ENCODE results near the gene MOGAT1. TPM values are rescaled to one million over a fixed set of nuclear protein-coding genes. Genes with fewer than 3 reads are reported as not detected.

Gene MOGAT1
- total and polyA plus RNA-seq, 2 of the 4 experiments (the other 2 are of a cell fraction): not detected

DNA sequence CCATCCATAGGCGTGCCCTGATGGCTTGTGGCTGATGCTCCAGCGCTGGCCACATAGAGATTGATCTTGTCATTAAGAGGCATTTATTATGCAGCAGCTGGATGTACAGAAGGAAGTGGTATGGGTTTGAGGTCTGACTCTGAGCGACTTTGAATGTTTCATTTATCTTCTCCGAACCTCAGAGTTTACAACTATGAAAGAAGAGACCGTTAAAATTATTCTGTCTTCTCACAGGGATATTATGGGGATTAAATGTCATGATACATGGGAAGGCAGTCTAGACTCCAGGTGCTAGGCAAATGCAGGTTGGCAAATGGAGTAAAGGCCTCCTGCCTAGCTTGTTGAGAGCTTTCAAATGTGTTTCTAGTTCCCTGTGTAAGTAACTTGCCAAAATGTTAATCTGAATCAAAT, 30.3 kb downstream of the MOGAT1 start:
- no peak overlapping the region for H2AK5ac ChIP-seq (ENCODE audit: low read depth, low read length)
- 80% methylated on average over 2 of the region's 5 CpGs; no CpG with 5 or more reads in 1 of the 2 experiments for WGBS, 2 experiments (ENCODE audit: extremely low coverage in 2 of 2, insufficient read length in 1 of 2)
- no peak overlapping the region for H3K56ac ChIP-seq (ENCODE audit: extremely low read depth, insufficient read depth, low read length)
- DNase-seq (no peak), ATAC-seq (ENCODE audit: low read depth) (no peak)
- no peak overlapping the region; the same call in 1 of the 2 replicates for H3K18ac ChIP-seq (ENCODE audit: low read depth, low read length)
- no peak overlapping the region for H4K5ac ChIP-seq (ENCODE audit: low read depth, low read length)
- H3K4ac ChIP-seq (ENCODE audit: low read depth, low read length): no peak overlapping the region
- H2AFZ ChIP-seq (replicated peaks; ENCODE audit: low read length, poor library complexity): no peak overlapping the region
- H3K4me2 ChIP-seq (ENCODE audit: low read depth, low read length): no peak overlapping the region
- CTCF ChIA-PET: interaction anchor here (0.6 to 1.4 kb wide), 2 partner anchors 65 to 160 kb away, joined by 3 read pairs; no protein-coding TSS in a partner anchor
- no peak overlapping the region for H3K14ac ChIP-seq (replicated peaks; ENCODE audit: low read depth, low read length)
- no peak overlapping the region for H4K8ac ChIP-seq (ENCODE audit: low read depth in 2 of 2, low read length in 2 of 2)
- no peaks in the 10 kb centered on the region for H3K9me3 ChIP-seq (ENCODE audit: control insufficient read depth, insufficient read depth, low read length)
- H3K27me3 ChIP-seq (ENCODE audit: control insufficient read depth, insufficient read depth, low read length): no peaks in the 10 kb centered on the region
- H2BK120ac ChIP-seq (ENCODE audit: low read depth, low read length): no peak overlapping the region
- TF ChIP-seq POLR2A (IDR thresholded peaks at IDR 0.05; ENCODE audit: low read depth, low read length): no peak
- TF ChIP-seq MXI1 (IDR thresholded peaks at IDR 0.05; ENCODE audit: borderline replicate concordance, low read depth, low read length): no peak
- no peak for TF ChIP-seq BHLHE40 (IDR thresholded peaks at IDR 0.05; ENCODE audit: low read depth, low read length)
- TF ChIP-seq NFE2L2 (IDR thresholded peaks at IDR 0.05; ENCODE audit: low read depth, low read length): no peak
- no peak for TF ChIP-seq SMC3 (IDR thresholded peaks at IDR 0.05; ENCODE audit: low read depth, low read length)
- TF ChIP-seq CHD1 (IDR thresholded peaks at IDR 0.05; ENCODE audit: low read depth, low read length): no peak
- TF ChIP-seq, protein P1, sequence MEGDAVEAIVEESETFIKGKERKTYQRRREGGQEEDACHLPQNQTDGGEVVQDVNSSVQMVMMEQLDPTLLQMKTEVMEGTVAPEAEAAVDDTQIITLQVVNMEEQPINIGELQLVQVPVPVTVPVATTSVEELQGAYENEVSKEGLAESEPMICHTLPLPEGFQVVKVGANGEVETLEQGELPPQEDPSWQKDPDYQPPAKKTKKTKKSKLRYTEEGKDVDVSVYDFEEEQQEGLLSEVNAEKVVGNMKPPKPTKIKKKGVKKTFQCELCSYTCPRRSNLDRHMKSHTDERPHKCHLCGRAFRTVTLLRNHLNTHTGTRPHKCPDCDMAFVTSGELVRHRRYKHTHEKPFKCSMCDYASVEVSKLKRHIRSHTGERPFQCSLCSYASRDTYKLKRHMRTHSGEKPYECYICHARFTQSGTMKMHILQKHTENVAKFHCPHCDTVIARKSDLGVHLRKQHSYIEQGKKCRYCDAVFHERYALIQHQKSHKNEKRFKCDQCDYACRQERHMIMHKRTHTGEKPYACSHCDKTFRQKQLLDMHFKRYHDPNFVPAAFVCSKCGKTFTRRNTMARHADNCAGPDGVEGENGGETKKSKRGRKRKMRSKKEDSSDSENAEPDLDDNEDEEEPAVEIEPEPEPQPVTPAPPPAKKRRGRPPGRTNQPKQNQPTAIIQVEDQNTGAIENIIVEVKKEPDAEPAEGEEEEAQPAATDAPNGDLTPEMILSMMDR (conservative IDR thresholded peaks at IDR 0.05; ENCODE audit: low read depth, low read length): no peak
- no peak for TF ChIP-seq MAFK (IDR thresholded peaks at IDR 0.05; ENCODE audit: low read depth, low read length)
- TF ChIP-seq, protein P2, sequence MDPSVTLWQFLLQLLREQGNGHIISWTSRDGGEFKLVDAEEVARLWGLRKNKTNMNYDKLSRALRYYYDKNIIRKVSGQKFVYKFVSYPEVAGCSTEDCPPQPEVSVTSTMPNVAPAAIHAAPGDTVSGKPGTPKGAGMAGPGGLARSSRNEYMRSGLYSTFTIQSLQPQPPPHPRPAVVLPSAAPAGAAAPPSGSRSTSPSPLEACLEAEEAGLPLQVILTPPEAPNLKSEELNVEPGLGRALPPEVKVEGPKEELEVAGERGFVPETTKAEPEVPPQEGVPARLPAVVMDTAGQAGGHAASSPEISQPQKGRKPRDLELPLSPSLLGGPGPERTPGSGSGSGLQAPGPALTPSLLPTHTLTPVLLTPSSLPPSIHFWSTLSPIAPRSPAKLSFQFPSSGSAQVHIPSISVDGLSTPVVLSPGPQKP (IDR thresholded peaks at IDR 0.05; ENCODE audit: borderline replicate concordance, low read depth, low read length): no peak
- TF ChIP-seq RCOR1 (IDR thresholded peaks at IDR 0.05; ENCODE audit: insufficient replicate concordance, low read length): no peak
- no peak for TF ChIP-seq RFX5 (IDR thresholded peaks at IDR 0.05; ENCODE audit: low read depth, low read length)
- TF ChIP-seq, protein P3, sequence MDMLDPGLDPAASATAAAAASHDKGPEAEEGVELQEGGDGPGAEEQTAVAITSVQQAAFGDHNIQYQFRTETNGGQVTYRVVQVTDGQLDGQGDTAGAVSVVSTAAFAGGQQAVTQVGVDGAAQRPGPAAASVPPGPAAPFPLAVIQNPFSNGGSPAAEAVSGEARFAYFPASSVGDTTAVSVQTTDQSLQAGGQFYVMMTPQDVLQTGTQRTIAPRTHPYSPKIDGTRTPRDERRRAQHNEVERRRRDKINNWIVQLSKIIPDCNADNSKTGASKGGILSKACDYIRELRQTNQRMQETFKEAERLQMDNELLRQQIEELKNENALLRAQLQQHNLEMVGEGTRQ (IDR thresholded peaks at IDR 0.05; ENCODE audit: low read depth, low read length): no peak
- TF ChIP-seq CEBPB (IDR thresholded peaks at IDR 0.05; ENCODE audit: low read depth, low read length): no peak
- TF ChIP-seq RAD21 (IDR thresholded peaks at IDR 0.05; ENCODE audit: low read length): no peak
- TF ChIP-seq MAZ (IDR thresholded peaks at IDR 0.05; ENCODE audit: borderline replicate concordance, low read depth, low read length): no peak
- TF ChIP-seq FOS (IDR thresholded peaks at IDR 0.05; ENCODE audit: low read depth, low read length): no peak
- no peak overlapping the region for H3K9ac ChIP-seq (ENCODE audit: low read depth, low read length)
- POLR2A ChIA-PET (ENCODE audit: unreplicated experiment): no interaction called here
- H2BK15ac ChIP-seq (ENCODE audit: low read depth, low read length): no peak overlapping the region
- H3K36me3 ChIP-seq (ENCODE audit: control insufficient read depth, insufficient read depth, low read length): no peaks in the 10 kb centered on the region
- peaks cover 6% of the 10 kb centered on the region for H3K9me1 ChIP-seq (ENCODE audit: insufficient read depth, low read length)
- no peak overlapping the region for H2AK9ac ChIP-seq (replicated peaks; ENCODE audit: low read depth, low read length, poor library complexity)
- in situ Hi-C loops (cut with MboI; ENCODE audit: low sequenced_read_pairs) (no loop called here), dilution Hi-C loops (cut with HindIII; ENCODE audit: low sequenced_read_pairs, unreplicated experiment) (no loop called here), intact Hi-C loops (cut with micrococcal nuclease) (no loop called here)
- no peak overlapping the region for H3K23ac ChIP-seq (ENCODE audit: low read depth, low read length)
- no peak overlapping the region for H3K27ac ChIP-seq (ENCODE audit: insufficient read depth, low read length)
- no peak overlapping the region for H2BK5ac ChIP-seq (ENCODE audit: low read depth, low read length, poor library complexity, severe bottlenecking)
- BruUV-seq (replicated peaks): no TSS peak
- no peak overlapping the region for H2BK20ac ChIP-seq (ENCODE audit: low read depth, low read length)
- H3K4me3 ChIP-seq (ENCODE audit: insufficient read depth, low read depth, low read length): no peak overlapping the region
- H3K4me1 ChIP-seq (ENCODE audit: control insufficient read depth, insufficient read depth, low read length): peaks cover 8% of the 10 kb centered on the region
- H4K20me1 ChIP-seq (ENCODE audit: insufficient read depth, low read length): no peaks in the 10 kb centered on the region
- no peak overlapping the region for H4K91ac ChIP-seq (ENCODE audit: insufficient read depth, low read depth, low read length)
- H3K79me1 ChIP-seq (ENCODE audit: low read depth in 1 of 2, low read length in 2 of 2): no peaks in the 10 kb centered on the region
